ENCODE results near the gene NEDD4L.

Gene NEDD4L

DNA sequence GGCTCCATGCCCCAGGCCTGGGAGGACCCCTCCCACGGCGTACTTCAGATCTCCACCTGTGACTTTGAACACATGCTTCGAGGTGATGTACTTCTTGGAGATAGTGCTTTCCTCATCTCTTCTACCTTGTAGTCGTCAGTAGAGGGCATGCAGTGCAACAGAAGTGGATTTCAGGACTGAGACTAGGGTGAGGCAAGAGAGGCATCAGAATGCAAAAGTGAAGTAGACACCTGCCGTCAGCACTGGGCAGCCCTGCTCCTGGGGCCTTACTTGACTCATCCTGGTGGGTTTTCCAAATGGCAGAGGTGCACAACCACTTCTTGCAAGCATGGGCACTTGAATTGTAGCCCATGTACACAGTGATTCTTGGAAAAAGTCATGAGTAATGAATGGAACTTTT is 258.8 kb downstream of the NEDD4L start:
- ChIA-PET POLR2A (no interaction called here), CTCF (interaction anchor here (1.2 to 1.7 kb wide), 2 partner anchors 14 to 19 kb away, joined by 6 read pairs; no protein-coding TSS in a partner anchor)
- no peak for DNase-seq (ENCODE audit: extremely low spot score)
- no peak for TF ChIP-seq CTCF (IDR thresholded peaks at IDR 0.05; ENCODE audit: control extremely low read depth, extremely low read depth, low read depth, missing control alignments)

- ChIA-PET CTCF (interaction anchor here (1.2 to 2.1 kb wide), 3 partner anchors 14 to 18 kb away, joined by 6 read pairs; no protein-coding TSS in a partner anchor), POLR2A (no interaction called here)
- TF ChIP-seq CTCF (IDR thresholded peaks at IDR 0.05; ENCODE audit: control extremely low read depth, extremely low read depth, low read depth, missing control alignments), result no peak
- DNase-seq (ENCODE audit: extremely low spot score), result peak; percentile 51
Measured at GRCh38 chr18:58303363-58303762, 259.3 kb downstream of the NEDD4L start.

DNA sequence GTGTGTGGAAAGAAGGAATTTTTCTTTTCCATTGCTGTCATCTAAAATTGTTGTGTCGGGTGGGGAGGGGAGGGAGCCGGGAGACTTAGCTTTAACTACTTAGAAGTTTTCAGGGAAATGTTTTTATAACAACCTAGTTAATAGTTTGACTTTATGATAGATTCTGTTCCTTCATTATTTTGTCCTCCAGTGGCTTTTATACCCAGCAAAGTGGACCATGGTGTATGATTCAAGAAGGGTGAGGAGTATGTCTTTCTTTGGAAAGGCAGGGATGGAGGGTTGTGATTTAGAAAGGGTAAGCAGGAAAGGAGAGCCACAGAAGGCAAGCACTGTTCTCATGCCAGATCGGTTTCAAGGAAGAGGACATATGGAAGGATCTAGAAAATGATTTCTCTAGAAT is 261.8 kb downstream of the NEDD4L start:
- ChIA-PET CTCF (interaction anchor here (0.9 to 1.3 kb wide), 2 partner anchors 11 to 17 kb away, joined by 3 to 4 read pairs; no protein-coding TSS in a partner anchor), POLR2A (no interaction called here)
- DNase-seq (ENCODE audit: extremely low spot score), result no peak
- no peak for TF ChIP-seq CTCF (IDR thresholded peaks at IDR 0.05; ENCODE audit: control extremely low read depth, extremely low read depth, low read depth, missing control alignments)

- ChIA-PET POLR2A (no interaction called here), CTCF (interaction anchor here (0.7 to 1.2 kb wide), 3 partner anchors 14 to 20 kb away, joined by 3 read pairs; no protein-coding TSS in a partner anchor)
- no peak for DNase-seq (ENCODE audit: extremely low spot score)
- TF ChIP-seq CTCF (IDR thresholded peaks at IDR 0.05; ENCODE audit: control extremely low read depth, extremely low read depth, low read depth, missing control alignments), result no peak
Measured at GRCh38 chr18:58307441-58307840, 263.4 kb downstream of the NEDD4L start.

DNA sequence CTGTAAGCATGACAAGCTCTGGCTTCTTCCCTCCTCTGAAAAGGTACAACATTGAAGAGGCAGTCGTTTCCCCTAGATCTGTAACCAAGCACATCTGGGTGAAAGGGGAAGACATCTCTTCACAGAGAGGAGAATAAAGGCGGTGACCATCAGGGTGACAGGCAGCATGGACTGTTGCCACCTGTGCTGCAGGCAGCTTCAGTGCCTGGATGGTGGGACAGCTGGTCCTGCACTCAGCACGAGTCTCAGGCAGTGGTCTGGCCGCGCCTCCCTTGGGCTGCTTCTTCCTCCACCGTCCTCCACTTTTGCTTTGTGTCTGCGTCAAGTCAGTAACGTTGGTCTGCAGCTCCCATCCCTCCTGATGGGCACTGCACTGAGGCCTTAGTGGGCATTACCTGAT is 264.4 kb downstream of the NEDD4L start:
- TF ChIP-seq CTCF (IDR thresholded peaks at IDR 0.05; ENCODE audit: control extremely low read depth, extremely low read depth, low read depth, missing control alignments), result no peak
- DNase-seq (ENCODE audit: extremely low spot score), result no peak
- POLR2A ChIA-PET, result no interaction called here
- CTCF ChIA-PET, result interaction anchor here (1.2 kb wide), 1 partner anchor 16 kb away, joined by 3 read pairs; no protein-coding TSS in a partner anchor

GRCh38 chr18:58309099-58309498 is 265.1 kb downstream of the NEDD4L start:
- ChIA-PET CTCF (no interaction called here), POLR2A (no interaction called here)
- no peak for DNase-seq (ENCODE audit: extremely low spot score)
- TF ChIP-seq CTCF (IDR thresholded peaks at IDR 0.05; ENCODE audit: control extremely low read depth, extremely low read depth, low read depth, missing control alignments), result no peak
